VCaP (cell line): Measurements from ENCODE around the gene S100A4.
A peak's percentile ranks its signal among the peaks of the same experiment; 100 is the strongest.

Experiments used
- H3K27ac ChIP-seq: fragments of 450-650 bp; 2 replicates; pipeline ENCODE4 v1.5.1; 2017
- TF ChIP-seq, protein P1 (sequence below): fragments of 450-650 bp; conservative IDR thresholded peaks from 2 replicates; pipeline ENCODE4 v1.5.1; 2017; ENCODE audit warnings: mild to moderate bottlenecking, moderate library complexity

S100A4 gene

DNA sequence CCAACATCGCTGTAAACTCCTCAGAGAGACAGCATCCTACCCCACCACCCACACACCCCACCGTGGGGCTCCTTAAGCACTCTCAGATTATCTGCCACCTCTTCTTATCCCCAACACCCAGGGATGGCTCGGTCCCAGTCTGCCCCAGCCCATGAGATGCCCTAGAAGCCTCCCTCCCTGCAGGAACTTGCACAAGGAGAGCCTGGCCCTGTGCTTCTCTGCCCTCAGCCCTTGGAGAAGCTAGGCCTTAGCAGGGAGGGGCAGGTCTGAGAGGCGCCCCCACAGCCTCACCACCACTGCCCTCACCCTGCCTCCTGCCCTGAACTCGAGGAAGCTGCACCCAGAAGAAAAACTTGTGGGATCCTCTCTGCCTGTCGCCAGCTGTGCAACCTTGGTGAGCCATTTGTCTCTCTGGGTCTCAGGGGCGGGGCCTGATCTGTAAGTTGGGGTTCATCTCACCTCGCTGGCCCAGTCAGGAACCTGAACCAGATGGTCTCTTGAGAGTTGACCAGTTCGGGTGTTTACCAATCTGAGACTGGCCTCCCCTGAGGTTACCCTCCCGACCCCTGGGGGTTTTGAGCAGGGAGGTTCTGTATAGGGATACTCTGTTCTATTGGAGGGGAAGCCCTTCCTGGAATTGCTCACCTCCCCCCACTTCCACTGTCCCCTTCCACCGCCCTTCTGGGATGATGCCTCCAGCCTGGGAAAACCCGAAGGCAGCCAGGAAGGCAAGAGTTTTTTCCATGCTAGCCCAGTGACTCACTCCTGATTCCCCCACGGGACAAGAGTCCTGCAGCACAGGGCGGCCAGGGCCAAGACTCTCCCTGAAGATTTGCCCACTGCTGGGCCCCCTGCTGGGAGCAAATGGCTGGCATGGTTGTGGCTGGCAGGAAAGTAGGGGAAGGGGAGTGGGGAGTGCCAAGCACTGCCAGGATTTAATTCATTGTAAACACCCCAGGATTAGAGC lies 3.4 kb upstream of the S100A4 start, which contains the start of gene S100A3:
TSS of gene S100A3 (minus strand) at position 537 of the 967 bp plus-strand sequence. CDS start 773 bp downstream, outside the sequence.
- TF ChIP-seq, protein P1, sequence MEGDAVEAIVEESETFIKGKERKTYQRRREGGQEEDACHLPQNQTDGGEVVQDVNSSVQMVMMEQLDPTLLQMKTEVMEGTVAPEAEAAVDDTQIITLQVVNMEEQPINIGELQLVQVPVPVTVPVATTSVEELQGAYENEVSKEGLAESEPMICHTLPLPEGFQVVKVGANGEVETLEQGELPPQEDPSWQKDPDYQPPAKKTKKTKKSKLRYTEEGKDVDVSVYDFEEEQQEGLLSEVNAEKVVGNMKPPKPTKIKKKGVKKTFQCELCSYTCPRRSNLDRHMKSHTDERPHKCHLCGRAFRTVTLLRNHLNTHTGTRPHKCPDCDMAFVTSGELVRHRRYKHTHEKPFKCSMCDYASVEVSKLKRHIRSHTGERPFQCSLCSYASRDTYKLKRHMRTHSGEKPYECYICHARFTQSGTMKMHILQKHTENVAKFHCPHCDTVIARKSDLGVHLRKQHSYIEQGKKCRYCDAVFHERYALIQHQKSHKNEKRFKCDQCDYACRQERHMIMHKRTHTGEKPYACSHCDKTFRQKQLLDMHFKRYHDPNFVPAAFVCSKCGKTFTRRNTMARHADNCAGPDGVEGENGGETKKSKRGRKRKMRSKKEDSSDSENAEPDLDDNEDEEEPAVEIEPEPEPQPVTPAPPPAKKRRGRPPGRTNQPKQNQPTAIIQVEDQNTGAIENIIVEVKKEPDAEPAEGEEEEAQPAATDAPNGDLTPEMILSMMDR = no peak
- H3K27ac ChIP-seq = no peak within 1 kb of the TSS

DNA sequence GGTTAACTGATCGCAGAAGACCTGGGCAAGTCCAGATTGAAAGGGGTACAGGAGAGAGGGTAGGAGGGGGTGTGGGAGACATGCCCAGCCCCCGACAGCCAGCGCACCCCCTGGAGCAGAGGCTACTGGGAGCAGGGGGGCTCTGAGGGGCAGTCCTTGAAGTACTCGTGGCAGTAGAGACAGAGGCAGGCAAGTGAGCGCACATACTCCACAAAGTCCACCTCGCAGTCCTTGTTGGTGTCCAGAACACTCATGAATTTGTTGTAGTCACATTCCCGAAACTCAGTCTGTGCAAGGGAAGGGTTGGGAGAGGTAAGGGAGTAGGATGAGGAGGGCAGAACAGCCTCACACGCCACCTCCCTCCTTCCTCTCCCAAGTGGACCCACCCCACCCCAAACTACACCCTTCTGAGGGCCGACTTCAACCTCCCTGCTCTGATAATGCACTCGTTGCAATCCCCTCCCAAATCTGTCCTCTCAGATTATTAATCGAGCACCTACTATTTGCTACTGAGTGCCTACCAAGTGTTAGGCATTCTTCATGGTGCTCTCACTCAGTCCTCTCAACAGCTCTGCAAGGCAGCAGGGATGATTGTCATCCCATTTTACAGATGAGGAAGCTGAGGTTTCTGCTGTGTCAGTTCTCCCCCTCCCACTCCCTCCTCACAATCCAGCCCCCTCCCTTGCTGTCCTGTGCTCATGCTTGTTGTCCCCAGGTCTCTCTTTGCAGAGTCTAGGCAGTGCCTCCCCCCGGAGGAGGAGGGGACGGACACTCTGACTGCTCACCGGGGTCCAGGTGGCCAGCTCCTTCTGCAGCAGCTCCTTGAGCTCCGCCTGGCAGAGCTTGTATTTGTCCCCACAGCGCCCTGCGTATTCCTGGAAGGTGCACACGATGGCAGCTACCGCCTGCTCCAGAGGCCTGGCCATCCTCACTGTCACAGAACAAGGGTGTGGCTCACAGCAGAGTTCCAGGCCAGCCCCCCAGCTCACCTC lies 2.2 kb upstream of the S100A4 start:
- TF ChIP-seq, protein P1 = no peak
- H3K27ac ChIP-seq = no peak overlapping the region

DNA sequence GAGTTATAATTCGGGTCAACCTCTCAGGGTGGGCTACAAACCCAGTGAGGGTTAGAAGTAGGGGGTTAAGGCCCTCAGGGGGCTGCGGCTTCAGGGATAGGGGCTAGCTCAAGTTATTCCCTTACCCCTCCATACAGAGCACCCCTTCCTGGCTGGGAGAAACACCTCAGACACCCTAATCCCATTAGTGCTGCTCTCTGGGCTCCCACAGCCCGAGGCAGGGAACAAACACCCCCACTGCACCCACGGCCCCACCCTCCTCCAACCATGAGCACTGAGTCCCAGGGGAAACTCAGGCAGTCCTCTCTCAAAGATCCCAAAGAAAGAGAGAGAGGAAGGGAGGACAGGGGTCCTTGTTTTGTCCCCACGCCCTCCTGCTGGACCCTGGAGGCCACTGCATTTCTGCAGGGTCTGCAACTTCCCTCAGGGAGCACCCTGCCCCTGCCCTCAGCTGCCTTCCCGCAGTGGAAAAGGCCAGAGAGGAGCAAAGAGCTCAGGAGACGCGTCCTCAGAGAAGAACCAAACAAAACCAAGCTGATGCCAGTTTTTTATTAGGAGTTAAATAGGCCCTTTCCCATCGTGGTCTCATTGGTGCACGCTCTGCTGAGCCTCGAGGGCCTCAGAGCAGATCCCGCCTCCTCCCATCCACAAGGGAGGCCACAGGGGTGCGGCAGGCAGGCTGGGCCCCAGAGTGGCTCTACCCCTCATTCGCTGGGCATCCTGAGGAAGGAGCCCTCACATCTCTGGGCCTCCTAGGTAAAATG lies 1.4 kb upstream of the S100A4 start:
- H3K27ac ChIP-seq = no peak overlapping the region
- TF ChIP-seq, protein P1 = no peak

DNA sequence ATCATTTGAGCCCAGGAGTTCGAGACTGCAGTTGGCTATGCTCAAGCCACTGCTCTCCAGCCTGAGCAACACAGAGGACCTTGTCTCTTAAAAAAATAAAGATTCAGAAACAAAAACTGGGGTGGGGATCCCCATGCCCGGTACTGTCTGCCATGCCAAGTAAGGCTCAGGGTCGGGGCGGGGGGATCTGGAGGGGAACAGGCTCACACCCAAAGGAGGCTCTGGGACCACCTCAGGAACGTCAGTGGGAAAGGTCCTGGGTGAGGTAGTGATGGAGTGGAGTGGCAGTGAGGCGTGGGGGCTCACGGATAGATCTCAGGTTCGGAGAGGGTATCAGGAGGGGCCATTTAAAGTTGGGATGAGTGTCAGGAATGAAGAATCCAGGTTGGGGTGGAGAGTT lies 765 bp upstream of the S100A4 start:
- TF ChIP-seq, protein P1 = no peak
- H3K27ac ChIP-seq = no peak overlapping the region

DNA sequence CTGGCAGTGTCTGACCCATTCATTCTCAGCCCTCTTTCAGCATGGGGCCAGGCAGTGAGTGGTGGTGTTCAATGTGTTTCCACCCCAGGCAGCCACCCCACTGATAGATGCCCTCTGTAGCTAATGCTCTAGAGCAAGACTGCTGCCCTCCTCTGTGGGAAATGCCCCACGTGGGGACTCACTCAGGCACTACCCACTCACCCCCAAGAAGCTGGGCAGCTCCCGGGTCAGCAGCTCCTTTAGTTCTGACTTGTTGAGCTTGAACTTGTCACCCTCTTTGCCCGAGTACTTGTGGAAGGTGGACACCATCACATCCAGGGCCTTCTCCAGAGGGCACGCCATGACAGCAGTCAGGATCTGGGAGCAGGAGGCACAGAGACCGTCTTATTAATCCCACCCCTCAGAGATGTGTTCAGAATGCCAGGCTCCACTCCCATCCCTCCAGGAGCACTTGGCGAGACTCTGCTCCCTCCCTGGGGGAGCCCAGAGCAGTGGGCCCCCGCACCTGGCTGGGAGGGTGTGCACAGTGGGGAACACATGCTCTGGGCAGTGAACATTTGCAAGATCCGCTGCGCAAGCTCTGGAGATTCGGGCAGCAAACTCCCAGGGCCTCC lies 1.0 kb downstream of the S100A4 start:
- H3K27ac ChIP-seq = peak overlapping the region; percentile 71
- TF ChIP-seq, protein P1 = no peak

DNA sequence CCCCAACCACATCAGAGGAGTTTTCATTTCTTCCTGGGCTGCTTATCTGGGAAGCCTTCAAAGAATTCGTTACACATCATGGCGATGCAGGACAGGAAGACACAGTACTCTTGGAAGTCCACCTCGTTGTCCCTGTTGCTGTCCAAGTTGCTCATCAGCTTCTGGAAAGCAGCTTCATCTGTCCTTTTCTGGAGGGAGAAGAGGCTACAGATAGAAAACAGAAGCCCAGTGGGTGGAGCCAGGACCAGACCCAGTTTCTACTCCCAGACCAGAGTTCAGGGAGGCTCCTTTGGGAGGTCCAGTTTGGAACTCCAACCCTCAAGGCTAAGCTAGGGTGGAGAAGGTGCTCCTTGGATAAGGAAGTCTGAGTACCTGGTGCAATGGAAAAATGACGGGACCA lies 1.9 kb downstream of the S100A4 start:
- no peak overlapping the region for H3K27ac ChIP-seq
- TF ChIP-seq, protein P1 = no peak
